Uterus (tissue), 2 donors: ENCODE measurements around the gene GFOD2.

Source experiments
- POLR2A ChIP-seq, 2 donors: fragments of 450-650 bp; IDR thresholded peaks; one replicate each; pipeline ENCODE4 v1.6.1; 2016; ENCODE audit warnings: antibody characterized with exemption in 2 of 2, mild to moderate bottlenecking in 1 of 2, moderate library complexity in 1 of 2
- TF ChIP-seq, protein P1 (sequence below), 4 experiments: fragments of 200-600 bp in 2 of 4; fragments of 450-650 bp in 2 of 4; sonication (generic) in 2 of 4; IDR thresholded peaks; one replicate each; pipeline ENCODE4 v1.5.1; 2016 to 2019; ENCODE audit warnings: antibody characterized with exemption in 4 of 4, mild to moderate bottlenecking in 2 of 4, moderate library complexity in 1 of 4

GRCh38 chr16:67746846-67747245 lies 27.7 kb upstream of the GFOD2 start:
- TF ChIP-seq, protein P1, sequence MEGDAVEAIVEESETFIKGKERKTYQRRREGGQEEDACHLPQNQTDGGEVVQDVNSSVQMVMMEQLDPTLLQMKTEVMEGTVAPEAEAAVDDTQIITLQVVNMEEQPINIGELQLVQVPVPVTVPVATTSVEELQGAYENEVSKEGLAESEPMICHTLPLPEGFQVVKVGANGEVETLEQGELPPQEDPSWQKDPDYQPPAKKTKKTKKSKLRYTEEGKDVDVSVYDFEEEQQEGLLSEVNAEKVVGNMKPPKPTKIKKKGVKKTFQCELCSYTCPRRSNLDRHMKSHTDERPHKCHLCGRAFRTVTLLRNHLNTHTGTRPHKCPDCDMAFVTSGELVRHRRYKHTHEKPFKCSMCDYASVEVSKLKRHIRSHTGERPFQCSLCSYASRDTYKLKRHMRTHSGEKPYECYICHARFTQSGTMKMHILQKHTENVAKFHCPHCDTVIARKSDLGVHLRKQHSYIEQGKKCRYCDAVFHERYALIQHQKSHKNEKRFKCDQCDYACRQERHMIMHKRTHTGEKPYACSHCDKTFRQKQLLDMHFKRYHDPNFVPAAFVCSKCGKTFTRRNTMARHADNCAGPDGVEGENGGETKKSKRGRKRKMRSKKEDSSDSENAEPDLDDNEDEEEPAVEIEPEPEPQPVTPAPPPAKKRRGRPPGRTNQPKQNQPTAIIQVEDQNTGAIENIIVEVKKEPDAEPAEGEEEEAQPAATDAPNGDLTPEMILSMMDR (IDR thresholded peaks at IDR 0.05): no peak
- no peak for TF ChIP-seq POLR2A (IDR thresholded peaks at IDR 0.05)
